ENCODE data around the gene CDH8. TPM values are rescaled to one million over a fixed set of nuclear protein-coding genes. Genes with fewer than 3 reads are reported as not detected.

The CDH8 gene
- total and polyA plus RNA-seq, 2 donors (not counting 1 experiment from before 2014, with no cell fraction given) = not detected

DNA sequence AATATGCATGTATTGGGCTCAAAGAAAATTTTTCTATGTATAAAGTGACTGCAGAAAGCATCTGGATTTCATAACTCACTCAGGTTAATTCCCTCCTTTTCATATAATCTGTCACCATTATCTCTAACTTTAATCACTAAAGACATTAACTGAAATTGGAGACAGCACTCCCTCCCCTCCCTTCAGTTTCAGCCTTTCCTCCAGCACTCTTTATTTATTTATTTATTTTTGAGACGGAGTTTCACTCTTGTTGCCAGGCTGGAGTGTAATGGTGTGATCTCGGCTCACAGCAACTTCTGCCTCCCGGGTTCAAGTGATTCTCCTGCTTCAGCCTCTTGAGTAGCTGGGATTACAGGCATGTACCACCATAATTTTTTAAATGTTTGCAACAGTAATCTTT, 43.1 kb downstream of the CDH8 start:
- Histone ChIP-seq H3K36me3 (replicated peaks in 1 of 2; ENCODE audit: control extremely low read depth in 1 of 2, control insufficient read depth in 1 of 2, extremely low read depth in 1 of 2, insufficient read depth in 2 of 2, low read length in 1 of 2) (no peaks in the 10 kb centered on the region), H3K27ac (ENCODE audit: low read length in 2 of 2) (no peak overlapping the region), H3K27me3 (replicated peaks in 1 of 4; ENCODE audit: control extremely low read depth in 1 of 4, control insufficient read depth in 3 of 4, insufficient read depth in 4 of 4, low read length in 3 of 4) (no peaks in the 10 kb centered on the region), H3K4me3 (ENCODE audit: control extremely low read depth in 1 of 5, extremely low read depth in 1 of 5, insufficient read depth in 1 of 5, low read depth in 2 of 5, low read length in 4 of 5) (no peak overlapping the region), H4K20me1 (ENCODE audit: control insufficient read depth, insufficient read depth, low read length, poor library complexity, severe bottlenecking) (no peaks in the 10 kb centered on the region), H3K9me3 (ENCODE audit: control extremely low read depth in 1 of 3, control insufficient read depth in 2 of 3, insufficient read depth in 1 of 3, low read length in 2 of 3) (peaks cover 0 to 1% (median 0%) of the 10 kb centered on the region in 3 donors), H3K9ac (ENCODE audit: low read length) (no peak overlapping the region), H3K4me2 (replicated peaks; ENCODE audit: low read depth, low read length, poor library complexity, severe bottlenecking) (no peak overlapping the region), H3K79me2 (ENCODE audit: control insufficient read depth, insufficient read depth, low read length) (no peaks in the 10 kb centered on the region), H3K4me1 (ENCODE audit: control insufficient read depth in 2 of 2, insufficient read depth in 2 of 2, low read length in 2 of 2) (no peaks in the 10 kb centered on the region), H2AFZ (ENCODE audit: insufficient read depth, low read depth, low read length, poor library complexity, severe bottlenecking) (no peak overlapping the region)
- intact Hi-C loops (cut with micrococcal nuclease) = no loop called here
- Mint-ChIP-seq H3K27me3 (no peaks in the 10 kb centered on the region), H3K9me3 (ENCODE audit: insufficient read depth) (peaks cover 2% of the 10 kb centered on the region), H3K4me1 (no peaks in the 10 kb centered on the region), H3K4me3 (no peak overlapping the region), H3K27ac (no peak overlapping the region)
- no CpG with 5 or more reads among the region's 3 CpGs for WGBS (ENCODE audit: insufficient coverage)
- ChIA-PET CTCF (no interaction called here), POLR2A (no interaction called here)
- no peak for DNase-seq
- TF ChIP-seq CTCF (IDR thresholded peaks at IDR 0.05) (no peak), EZH2 (IDR thresholded peaks at IDR 0.05; ENCODE audit: borderline replicate concordance, insufficient read depth, low read depth, low read length, poor library complexity, severe bottlenecking) (no peak)
- ATAC-seq (ENCODE audit: low read depth) = no peak

DNA sequence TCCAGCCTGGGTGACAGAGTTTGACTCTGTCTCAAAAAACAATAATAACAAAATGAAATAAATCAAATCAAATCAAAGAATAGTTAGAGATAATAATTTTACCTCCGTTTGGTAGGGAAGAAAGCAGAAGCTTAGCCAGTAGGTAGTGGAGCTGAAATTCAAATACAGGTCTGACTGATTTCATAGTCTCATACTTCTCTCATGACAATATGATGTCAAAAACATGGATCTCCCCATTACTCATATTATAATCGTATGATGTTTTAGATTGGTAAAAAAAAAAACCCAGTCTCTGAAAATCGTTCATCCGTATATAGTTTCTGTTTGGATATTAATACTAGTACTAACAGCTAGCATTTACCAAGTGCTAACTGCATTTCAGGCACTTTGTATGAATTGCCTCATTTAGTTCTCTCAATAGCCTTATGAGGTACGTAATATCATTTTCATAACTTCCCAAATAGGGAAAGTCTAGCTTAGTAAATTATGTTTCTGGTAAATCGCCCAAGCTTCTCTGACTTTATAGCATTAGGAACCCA, 48.7 kb downstream of the CDH8 start:
- H3K79me2 ChIP-seq (ENCODE audit: control insufficient read depth, insufficient read depth, low read length) = no peaks in the 10 kb centered on the region
- Mint-ChIP-seq H3K9me3 (ENCODE audit: insufficient read depth) (peaks cover 2% of the 10 kb centered on the region), H3K4me3 (no peak overlapping the region), H3K27me3 (no peaks in the 10 kb centered on the region), H3K27ac (no peak overlapping the region), H3K4me1 (no peaks in the 10 kb centered on the region)
- DNase-seq = no peak
- H3K9ac ChIP-seq (ENCODE audit: low read length) = no peak overlapping the region
- WGBS (ENCODE audit: insufficient coverage) = no CpG with 5 or more reads among the region's 6 CpGs
- H3K9me3 ChIP-seq (ENCODE audit: control extremely low read depth in 1 of 3, control insufficient read depth in 2 of 3, insufficient read depth in 1 of 3, low read length in 2 of 3) = peaks cover 0 to 1% (median 0%) of the 10 kb centered on the region in 3 donors
- CTCF ChIA-PET = no interaction called here
- intact Hi-C loops (cut with micrococcal nuclease) = no loop called here
- H3K4me2 ChIP-seq (replicated peaks; ENCODE audit: low read depth, low read length, poor library complexity, severe bottlenecking) = no peak overlapping the region
- H4K20me1 ChIP-seq (ENCODE audit: control insufficient read depth, insufficient read depth, low read length, poor library complexity, severe bottlenecking) = no peaks in the 10 kb centered on the region
- H3K27ac ChIP-seq (ENCODE audit: low read length in 2 of 2) = no peak overlapping the region
- H3K4me1 ChIP-seq (ENCODE audit: control insufficient read depth in 2 of 2, insufficient read depth in 2 of 2, low read length in 2 of 2) = no peaks in the 10 kb centered on the region
- TF ChIP-seq CTCF (IDR thresholded peaks at IDR 0.05) = no peak
- no peak for TF ChIP-seq EZH2 (IDR thresholded peaks at IDR 0.05; ENCODE audit: borderline replicate concordance, insufficient read depth, low read depth, low read length, poor library complexity, severe bottlenecking)
- no peak for ATAC-seq (ENCODE audit: low read depth)
- H3K4me3 ChIP-seq (ENCODE audit: control extremely low read depth in 1 of 5, extremely low read depth in 1 of 5, insufficient read depth in 1 of 5, low read depth in 2 of 5, low read length in 4 of 5) = no peak overlapping the region
- POLR2A ChIA-PET = no interaction called here
- H3K27me3 ChIP-seq (replicated peaks in 1 of 4; ENCODE audit: control extremely low read depth in 1 of 4, control insufficient read depth in 3 of 4, insufficient read depth in 4 of 4, low read length in 3 of 4) = no peaks in the 10 kb centered on the region
- H2AFZ ChIP-seq (ENCODE audit: insufficient read depth, low read depth, low read length, poor library complexity, severe bottlenecking) = no peak overlapping the region
- no peaks in the 10 kb centered on the region for H3K36me3 ChIP-seq (replicated peaks in 1 of 2; ENCODE audit: control extremely low read depth in 1 of 2, control insufficient read depth in 1 of 2, extremely low read depth in 1 of 2, insufficient read depth in 2 of 2, low read length in 1 of 2)
